D721Med (cell line): ENCODE data around the gene VIM.
A peak's percentile ranks its signal among the peaks of the same experiment; 100 is the strongest.

ENCODE experiments used
- DNase-seq: peaks from one replicate; pipeline ENCODE4 v3.0.0; 2011; ENCODE audit warnings: low spot score; ENCODE audit not compliant: insufficient read length
- FAIRE-seq: peaks from 2 replicates; lab custom pipeline; 2011; peaks lifted over from hg19 to GRCh38; lab: Jason Lieb, UNC
- TF ChIP-seq, protein P1 (sequence below): IDR thresholded peaks from 2 replicates; pipeline ENCODE4 v1.5.1; 2012; ENCODE audit warnings: mild to moderate bottlenecking, control low read depth; ENCODE audit not compliant: insufficient read depth; ENCODE audit errors: missing control alignments

VIM gene

DNA sequence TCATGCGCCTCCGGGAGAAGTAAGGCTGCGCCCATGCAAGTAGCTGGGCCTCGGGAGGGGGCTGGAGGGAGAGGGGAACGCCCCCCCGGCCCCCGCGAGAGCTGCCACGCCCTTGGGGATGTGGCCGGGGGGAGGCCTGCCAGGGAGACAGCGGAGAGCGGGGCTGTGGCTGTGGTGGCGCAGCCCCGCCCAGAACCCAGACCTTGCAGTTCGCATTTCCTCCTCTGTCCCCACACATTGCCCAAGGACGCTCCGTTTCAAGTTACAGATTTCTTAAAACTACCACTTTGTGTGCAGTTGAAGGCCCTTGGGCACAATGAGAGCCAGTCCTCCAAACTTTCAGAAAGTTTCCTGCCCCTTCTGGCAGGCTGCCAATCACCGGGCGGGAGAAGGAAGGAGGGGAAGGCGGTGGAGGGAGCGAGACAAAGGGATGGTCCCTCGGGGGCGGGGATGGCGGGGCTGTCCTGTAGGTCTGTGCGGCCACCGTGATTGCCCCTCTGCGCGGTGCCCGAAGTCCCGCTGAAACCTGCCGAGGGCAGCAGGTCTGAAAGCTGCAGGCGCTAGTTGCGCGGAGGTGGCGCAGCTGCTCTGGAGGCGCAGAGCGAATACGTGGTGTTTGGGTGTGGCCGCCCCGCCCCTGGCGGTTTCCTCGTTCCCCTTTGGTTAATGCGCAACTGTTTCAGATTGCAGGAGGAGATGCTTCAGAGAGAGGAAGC, 2.1 kb downstream of the VIM start:
- FAIRE-seq (no peak), DNase-seq (no peak)
- TF ChIP-seq, protein P1, sequence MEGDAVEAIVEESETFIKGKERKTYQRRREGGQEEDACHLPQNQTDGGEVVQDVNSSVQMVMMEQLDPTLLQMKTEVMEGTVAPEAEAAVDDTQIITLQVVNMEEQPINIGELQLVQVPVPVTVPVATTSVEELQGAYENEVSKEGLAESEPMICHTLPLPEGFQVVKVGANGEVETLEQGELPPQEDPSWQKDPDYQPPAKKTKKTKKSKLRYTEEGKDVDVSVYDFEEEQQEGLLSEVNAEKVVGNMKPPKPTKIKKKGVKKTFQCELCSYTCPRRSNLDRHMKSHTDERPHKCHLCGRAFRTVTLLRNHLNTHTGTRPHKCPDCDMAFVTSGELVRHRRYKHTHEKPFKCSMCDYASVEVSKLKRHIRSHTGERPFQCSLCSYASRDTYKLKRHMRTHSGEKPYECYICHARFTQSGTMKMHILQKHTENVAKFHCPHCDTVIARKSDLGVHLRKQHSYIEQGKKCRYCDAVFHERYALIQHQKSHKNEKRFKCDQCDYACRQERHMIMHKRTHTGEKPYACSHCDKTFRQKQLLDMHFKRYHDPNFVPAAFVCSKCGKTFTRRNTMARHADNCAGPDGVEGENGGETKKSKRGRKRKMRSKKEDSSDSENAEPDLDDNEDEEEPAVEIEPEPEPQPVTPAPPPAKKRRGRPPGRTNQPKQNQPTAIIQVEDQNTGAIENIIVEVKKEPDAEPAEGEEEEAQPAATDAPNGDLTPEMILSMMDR: no peak

DNA sequence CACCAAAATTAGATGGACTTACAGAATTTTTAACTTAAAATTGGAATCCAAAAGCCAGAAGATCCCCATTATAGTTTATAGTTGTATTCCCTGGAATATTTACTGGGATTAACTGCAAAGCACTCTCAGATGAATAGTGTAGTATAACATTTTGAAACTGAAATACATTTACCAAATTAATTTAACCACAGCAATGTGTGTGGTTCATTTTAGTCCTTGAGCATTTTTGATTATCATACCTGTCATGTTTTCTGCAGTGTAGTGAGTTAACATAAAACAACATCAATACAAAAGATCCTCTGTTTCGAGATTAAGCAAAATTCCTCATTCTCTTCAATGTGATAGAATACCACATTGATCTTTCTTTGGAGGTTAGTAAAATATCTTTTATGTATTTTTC, 3.7 kb downstream of the VIM start:
- TF ChIP-seq, protein P1: no peak
- DNase-seq: no peak
- FAIRE-seq: no peak

DNA sequence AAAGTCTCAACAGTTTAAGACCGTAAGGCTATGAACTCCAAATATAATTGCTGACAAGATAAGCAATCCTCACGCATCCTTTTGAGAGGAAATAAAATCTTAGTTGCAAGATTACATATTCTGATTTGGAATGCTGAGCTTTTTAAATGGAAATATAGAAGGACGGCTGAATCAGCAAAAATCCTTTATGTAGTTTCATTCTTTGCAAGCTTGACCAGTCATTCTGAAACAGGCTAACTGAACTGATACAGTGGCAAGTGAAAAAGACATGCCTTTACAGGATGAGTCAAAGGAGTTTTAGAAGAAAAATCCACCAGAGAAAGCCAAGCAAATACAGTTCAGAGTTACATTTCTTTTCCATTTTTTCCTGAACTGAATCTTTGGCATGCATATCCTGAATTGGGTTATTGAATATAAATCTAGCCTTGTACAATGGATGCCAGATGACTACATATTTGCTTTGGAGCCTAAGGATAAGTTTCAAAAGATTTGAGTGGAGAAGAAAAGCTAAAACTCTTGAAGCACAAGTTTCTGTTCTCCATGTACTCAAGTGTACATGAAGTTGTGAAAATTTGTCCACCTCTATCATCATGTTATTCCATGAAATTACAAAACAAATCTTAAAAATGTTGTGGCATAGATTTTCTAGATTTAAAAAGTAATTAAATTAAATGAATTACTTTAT, 4.4 kb downstream of the VIM start:
- DNase-seq (no peak), FAIRE-seq (no peak)
- TF ChIP-seq, protein P1: no peak

DNA sequence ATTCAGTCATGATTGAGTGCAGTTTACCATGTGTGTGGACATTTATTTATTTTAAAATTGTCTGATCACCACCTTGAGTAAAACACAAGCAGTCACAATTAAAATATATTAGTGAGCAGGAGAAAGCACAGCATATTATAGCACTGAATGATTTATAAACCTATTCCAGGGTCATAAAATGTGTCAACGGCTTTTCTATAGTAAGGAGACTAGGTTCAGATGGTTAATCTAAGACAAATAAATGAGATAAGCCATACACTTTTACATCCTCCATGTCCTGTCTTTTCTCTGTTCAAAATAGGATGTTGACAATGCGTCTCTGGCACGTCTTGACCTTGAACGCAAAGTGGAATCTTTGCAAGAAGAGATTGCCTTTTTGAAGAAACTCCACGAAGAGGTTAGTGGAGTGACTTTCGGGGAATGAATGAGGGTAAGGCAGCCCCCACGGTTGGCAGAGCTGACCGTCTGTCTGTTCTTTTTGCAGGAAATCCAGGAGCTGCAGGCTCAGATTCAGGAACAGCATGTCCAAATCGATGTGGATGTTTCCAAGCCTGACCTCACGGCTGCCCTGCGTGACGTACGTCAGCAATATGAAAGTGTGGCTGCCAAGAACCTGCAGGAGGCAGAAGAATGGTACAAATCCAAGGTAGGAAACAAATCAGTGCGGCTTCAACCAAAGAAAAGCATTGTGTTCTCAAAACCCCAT, 5.4 kb downstream of the VIM start:
- no peak for FAIRE-seq
- no peak for DNase-seq
- TF ChIP-seq, protein P1: no peak

DNA sequence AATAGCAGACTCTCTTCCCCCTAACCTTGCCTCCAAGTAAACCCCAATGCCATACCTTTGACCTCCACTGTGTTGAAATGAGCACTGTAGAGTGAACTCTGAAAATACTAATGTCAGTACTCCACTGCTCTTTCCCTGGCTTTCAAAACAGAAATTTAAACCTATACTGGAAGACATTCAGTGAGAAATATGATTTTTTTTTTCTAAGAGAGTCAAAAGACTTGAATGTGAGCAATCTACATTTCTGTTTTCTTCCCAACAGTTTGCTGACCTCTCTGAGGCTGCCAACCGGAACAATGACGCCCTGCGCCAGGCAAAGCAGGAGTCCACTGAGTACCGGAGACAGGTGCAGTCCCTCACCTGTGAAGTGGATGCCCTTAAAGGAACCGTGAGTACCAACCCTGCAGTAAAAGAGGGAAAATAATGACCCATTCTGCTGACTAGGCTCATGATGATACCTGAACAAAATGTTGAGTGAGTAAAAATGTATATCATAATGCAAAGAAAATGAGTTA, 6.4 kb downstream of the VIM start:
- TF ChIP-seq, protein P1: no peak
- DNase-seq (no peak), FAIRE-seq (no peak)

DNA sequence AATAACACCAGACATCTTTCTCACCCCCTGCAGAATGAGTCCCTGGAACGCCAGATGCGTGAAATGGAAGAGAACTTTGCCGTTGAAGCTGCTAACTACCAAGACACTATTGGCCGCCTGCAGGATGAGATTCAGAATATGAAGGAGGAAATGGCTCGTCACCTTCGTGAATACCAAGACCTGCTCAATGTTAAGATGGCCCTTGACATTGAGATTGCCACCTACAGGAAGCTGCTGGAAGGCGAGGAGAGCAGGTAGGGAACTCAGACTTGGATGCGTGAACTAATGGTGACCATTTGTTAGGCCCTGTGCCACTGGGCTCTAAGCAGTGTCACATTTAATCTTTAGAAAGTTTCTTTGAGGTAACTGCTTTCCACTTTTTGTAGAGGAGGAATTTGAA, 7.1 kb downstream of the VIM start:
- TF ChIP-seq, protein P1: peak; percentile 10
- DNase-seq: no peak
- FAIRE-seq: no peak
